ENCODE results near the gene SMIM5. TPM values are rescaled to one million over a fixed set of nuclear protein-coding genes. Genes with fewer than 3 reads are reported as not detected.

Gene SMIM5
- total and polyA plus RNA-seq, 2 of the 13 experiments (the other 11 are each of a cell fraction or from before 2014, with no cell fraction given): not detected

- TF ChIP-seq ZNF576 (CRISPR knock-in tag; IDR thresholded peaks at IDR 0.05): no peak
- no peak for TF ChIP-seq ZNF253 (CRISPR knock-in tag; IDR thresholded peaks at IDR 0.05; ENCODE audit: borderline replicate concordance)
- TF ChIP-seq, protein P1, sequence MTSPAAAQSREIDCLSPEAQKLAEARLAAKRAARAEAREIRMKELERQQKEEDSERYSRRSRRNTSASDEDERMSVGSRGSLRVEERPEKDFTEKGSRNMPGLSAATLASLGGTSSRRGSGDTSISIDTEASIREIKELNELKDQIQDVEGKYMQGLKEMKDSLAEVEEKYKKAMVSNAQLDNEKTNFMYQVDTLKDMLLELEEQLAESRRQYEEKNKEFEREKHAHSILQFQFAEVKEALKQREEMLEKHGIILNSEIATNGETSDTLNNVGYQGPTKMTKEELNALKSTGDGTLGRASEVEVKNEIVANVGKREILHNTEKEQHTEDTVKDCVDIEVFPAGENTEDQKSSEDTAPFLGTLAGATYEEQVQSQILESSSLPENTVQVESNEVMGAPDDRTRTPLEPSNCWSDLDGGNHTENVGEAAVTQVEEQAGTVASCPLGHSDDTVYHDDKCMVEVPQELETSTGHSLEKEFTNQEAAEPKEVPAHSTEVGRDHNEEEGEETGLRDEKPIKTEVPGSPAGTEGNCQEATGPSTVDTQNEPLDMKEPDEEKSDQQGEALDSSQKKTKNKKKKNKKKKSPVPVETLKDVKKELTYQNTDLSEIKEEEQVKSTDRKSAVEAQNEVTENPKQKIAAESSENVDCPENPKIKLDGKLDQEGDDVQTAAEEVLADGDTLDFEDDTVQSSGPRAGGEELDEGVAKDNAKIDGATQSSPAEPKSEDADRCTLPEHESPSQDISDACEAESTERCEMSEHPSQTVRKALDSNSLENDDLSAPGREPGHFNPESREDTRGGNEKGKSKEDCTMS (CRISPR knock-in tag; conservative IDR thresholded peaks at IDR 0.05): no peak
- TF ChIP-seq, protein P2, sequence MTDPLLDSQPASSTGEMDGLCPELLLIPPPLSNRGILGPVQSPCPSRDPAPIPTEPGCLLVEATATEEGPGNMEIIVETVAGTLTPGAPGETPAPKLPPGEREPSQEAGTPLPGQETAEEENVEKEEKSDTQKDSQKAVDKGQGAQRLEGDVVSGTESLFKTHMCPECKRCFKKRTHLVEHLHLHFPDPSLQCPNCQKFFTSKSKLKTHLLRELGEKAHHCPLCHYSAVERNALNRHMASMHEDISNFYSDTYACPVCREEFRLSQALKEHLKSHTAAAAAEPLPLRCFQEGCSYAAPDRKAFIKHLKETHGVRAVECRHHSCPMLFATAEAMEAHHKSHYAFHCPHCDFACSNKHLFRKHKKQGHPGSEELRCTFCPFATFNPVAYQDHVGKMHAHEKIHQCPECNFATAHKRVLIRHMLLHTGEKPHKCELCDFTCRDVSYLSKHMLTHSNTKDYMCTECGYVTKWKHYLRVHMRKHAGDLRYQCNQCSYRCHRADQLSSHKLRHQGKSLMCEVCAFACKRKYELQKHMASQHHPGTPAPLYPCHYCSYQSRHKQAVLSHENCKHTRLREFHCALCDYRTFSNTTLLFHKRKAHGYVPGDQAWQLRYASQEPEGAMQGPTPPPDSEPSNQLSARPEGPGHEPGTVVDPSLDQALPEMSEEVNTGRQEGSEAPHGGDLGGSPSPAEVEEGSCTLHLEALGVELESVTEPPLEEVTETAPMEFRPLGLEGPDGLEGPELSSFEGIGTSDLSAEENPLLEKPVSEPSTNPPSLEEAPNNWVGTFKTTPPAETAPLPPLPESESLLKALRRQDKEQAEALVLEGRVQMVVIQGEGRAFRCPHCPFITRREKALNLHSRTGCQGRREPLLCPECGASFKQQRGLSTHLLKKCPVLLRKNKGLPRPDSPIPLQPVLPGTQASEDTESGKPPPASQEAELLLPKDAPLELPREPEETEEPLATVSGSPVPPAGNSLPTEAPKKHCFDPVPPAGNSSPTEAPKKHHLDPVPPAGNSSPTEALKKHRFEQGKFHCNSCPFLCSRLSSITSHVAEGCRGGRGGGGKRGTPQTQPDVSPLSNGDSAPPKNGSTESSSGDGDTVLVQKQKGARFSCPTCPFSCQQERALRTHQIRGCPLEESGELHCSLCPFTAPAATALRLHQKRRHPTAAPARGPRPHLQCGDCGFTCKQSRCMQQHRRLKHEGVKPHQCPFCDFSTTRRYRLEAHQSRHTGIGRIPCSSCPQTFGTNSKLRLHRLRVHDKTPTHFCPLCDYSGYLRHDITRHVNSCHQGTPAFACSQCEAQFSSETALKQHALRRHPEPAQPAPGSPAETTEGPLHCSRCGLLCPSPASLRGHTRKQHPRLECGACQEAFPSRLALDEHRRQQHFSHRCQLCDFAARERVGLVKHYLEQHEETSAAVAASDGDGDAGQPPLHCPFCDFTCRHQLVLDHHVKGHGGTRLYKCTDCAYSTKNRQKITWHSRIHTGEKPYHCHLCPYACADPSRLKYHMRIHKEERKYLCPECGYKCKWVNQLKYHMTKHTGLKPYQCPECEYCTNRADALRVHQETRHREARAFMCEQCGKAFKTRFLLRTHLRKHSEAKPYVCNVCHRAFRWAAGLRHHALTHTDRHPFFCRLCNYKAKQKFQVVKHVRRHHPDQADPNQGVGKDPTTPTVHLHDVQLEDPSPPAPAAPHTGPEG (CRISPR knock-in tag; IDR thresholded peaks at IDR 0.05): no peak
- TF ChIP-seq, protein P3, sequence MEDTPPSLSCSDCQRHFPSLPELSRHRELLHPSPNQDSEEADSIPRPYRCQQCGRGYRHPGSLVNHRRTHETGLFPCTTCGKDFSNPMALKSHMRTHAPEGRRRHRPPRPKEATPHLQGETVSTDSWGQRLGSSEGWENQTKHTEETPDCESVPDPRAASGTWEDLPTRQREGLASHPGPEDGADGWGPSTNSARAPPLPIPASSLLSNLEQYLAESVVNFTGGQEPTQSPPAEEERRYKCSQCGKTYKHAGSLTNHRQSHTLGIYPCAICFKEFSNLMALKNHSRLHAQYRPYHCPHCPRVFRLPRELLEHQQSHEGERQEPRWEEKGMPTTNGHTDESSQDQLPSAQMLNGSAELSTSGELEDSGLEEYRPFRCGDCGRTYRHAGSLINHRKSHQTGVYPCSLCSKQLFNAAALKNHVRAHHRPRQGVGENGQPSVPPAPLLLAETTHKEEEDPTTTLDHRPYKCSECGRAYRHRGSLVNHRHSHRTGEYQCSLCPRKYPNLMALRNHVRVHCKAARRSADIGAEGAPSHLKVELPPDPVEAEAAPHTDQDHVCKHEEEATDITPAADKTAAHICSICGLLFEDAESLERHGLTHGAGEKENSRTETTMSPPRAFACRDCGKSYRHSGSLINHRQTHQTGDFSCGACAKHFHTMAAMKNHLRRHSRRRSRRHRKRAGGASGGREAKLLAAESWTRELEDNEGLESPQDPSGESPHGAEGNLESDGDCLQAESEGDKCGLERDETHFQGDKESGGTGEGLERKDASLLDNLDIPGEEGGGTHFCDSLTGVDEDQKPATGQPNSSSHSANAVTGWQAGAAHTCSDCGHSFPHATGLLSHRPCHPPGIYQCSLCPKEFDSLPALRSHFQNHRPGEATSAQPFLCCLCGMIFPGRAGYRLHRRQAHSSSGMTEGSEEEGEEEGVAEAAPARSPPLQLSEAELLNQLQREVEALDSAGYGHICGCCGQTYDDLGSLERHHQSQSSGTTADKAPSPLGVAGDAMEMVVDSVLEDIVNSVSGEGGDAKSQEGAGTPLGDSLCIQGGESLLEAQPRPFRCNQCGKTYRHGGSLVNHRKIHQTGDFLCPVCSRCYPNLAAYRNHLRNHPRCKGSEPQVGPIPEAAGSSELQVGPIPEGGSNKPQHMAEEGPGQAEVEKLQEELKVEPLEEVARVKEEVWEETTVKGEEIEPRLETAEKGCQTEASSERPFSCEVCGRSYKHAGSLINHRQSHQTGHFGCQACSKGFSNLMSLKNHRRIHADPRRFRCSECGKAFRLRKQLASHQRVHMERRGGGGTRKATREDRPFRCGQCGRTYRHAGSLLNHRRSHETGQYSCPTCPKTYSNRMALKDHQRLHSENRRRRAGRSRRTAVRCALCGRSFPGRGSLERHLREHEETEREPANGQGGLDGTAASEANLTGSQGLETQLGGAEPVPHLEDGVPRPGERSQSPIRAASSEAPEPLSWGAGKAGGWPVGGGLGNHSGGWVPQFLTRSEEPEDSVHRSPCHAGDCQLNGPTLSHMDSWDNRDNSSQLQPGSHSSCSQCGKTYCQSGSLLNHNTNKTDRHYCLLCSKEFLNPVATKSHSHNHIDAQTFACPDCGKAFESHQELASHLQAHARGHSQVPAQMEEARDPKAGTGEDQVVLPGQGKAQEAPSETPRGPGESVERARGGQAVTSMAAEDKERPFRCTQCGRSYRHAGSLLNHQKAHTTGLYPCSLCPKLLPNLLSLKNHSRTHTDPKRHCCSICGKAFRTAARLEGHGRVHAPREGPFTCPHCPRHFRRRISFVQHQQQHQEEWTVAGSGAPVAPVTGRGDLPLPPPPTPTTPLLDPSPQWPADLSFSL (CRISPR knock-in tag; IDR thresholded peaks at IDR 0.05): no peak
- no peak for TF ChIP-seq ZNF629 (CRISPR knock-in tag; conservative IDR thresholded peaks at IDR 0.05)
- no peak for TF ChIP-seq SMARCE1 (IDR thresholded peaks at IDR 0.05; ENCODE audit: borderline replicate concordance)
- TF ChIP-seq EZH2 (conservative IDR thresholded peaks at IDR 0.05; ENCODE audit: low read depth, low read length): no peak
- no peak for TF ChIP-seq ZNF17 (CRISPR knock-in tag; IDR thresholded peaks at IDR 0.05)
- TF ChIP-seq PAF1 (CRISPR knock-in tag; IDR thresholded peaks at IDR 0.05): no peak
- TF ChIP-seq ZNF577 (CRISPR knock-in tag; IDR thresholded peaks at IDR 0.05; ENCODE audit: borderline replicate concordance, low read depth): no peak
- no peak for TF ChIP-seq HNF4A (CRISPR knock-in tag; IDR thresholded peaks at IDR 0.05)
- no peak for TF ChIP-seq SOX5 (CRISPR knock-in tag; IDR thresholded peaks at IDR 0.05; ENCODE audit: borderline replicate concordance)
- TF ChIP-seq CENPX (CRISPR knock-in tag; IDR thresholded peaks at IDR 0.05): no peak
Observed at GRCh38 chr17:75589012-75589918, 44.0 kb upstream of the SMIM5 start (continued).

Data from HepG2 (cell line).